HepG2 (cell line): ENCODE data around the gene SPP1. TPM values are rescaled to one million over a fixed set of nuclear protein-coding genes. Genes with fewer than 3 reads are reported as not detected.

Source experiments
- CREB1 ChIP-seq, 2 experiments: fragments of 450-650 bp in 1 of 2; IDR thresholded peaks; 2 replicates each; pipeline ENCODE4 v1.6.1; 2016 to 2017; ENCODE audit warnings: control low read depth in 1 of 2, mild to moderate bottlenecking in 1 of 2, missing compliant biosample characterization in 1 of 2, missing genetic modification characterization in 1 of 2
- FIP1L1 ChIP-seq: fragments of 200-400 bp; formaldehyde crosslinking; IDR thresholded peaks from 2 replicates; pipeline ENCODE4 v1.6.1; 2018; ENCODE audit warnings: low read depth, mild to moderate bottlenecking, low read length, moderate library complexity, borderline replicate concordance; ENCODE audit not compliant: insufficient read depth
- GMEB1 ChIP-seq: sonication (generic); formaldehyde crosslinking; IDR thresholded peaks from 2 replicates; pipeline ENCODE4 v1.5.1; 2020; ENCODE audit warnings: missing genetic modification reagents, mild to moderate bottlenecking, borderline replicate concordance
- HOXA7 ChIP-seq: sonication (generic); formaldehyde crosslinking; IDR thresholded peaks from 2 replicates; pipeline ENCODE4 v1.8.1; 2022; ENCODE audit warnings: mild to moderate bottlenecking, missing genetic modification reagents, moderate library complexity
- NFAT5 ChIP-seq: sonication (generic); formaldehyde crosslinking; IDR thresholded peaks from 2 replicates; pipeline ENCODE4 v1.4.0; 2020; ENCODE audit warnings: missing genetic modification reagents
- NFRKB ChIP-seq: fragments of 450-650 bp; IDR thresholded peaks from 2 replicates; pipeline ENCODE4 v1.6.1; 2017
- NR2F1 ChIP-seq, 2 experiments: fragments of 450-650 bp in 1 of 2; formaldehyde crosslinking in 1 of 2; IDR thresholded peaks; 2 replicates each; pipeline versions ENCODE4 v1.5.0 to v1.6.1; 2016 to 2020; ENCODE audit warnings: mild to moderate bottlenecking in 1 of 2, missing compliant biosample characterization in 1 of 2, missing genetic modification reagents in 1 of 2, moderate library complexity in 1 of 2
- POLR2AphosphoS2 ChIP-seq: IDR thresholded peaks from 2 replicates; pipeline ENCODE4 v1.6.1; 2011; ENCODE audit warnings: low read depth, low read length, improper control_type of control experiment
- SAP130 ChIP-seq: IDR thresholded peaks from 2 replicates; pipeline ENCODE4 v1.6.1; 2016; ENCODE audit warnings: low read depth
- SRSF4 ChIP-seq: fragments of 200-400 bp; formaldehyde crosslinking; IDR thresholded peaks from one replicate; pipeline ENCODE4 v1.6.1; 2018; ENCODE audit warnings: mild to moderate bottlenecking, low read depth, low read length, moderate library complexity; ENCODE audit not compliant: poor library complexity, severe bottlenecking
- TP53 ChIP-seq: sonication (generic); formaldehyde crosslinking; conservative IDR thresholded peaks from 2 replicates; pipeline ENCODE4 v1.4.0; 2020; ENCODE audit warnings: missing genetic modification reagents
- TSC22D2 ChIP-seq: sonication (generic); formaldehyde crosslinking; IDR thresholded peaks from 2 replicates; pipeline ENCODE4 v1.5.1; 2020; ENCODE audit warnings: missing genetic modification reagents, mild to moderate bottlenecking, borderline replicate concordance
- ZFP41 ChIP-seq: sonication (generic); formaldehyde crosslinking; IDR thresholded peaks from 2 replicates; pipeline ENCODE4 v1.4.0; 2020; ENCODE audit warnings: mild to moderate bottlenecking, missing genetic modification reagents, borderline replicate concordance
- ZFX ChIP-seq: sonication (generic); formaldehyde crosslinking; IDR thresholded peaks from 2 replicates; pipeline ENCODE4 v1.4.0; 2020; ENCODE audit warnings: mild to moderate bottlenecking, low read depth, missing genetic modification reagents, moderate library complexity
- ZMAT3 ChIP-seq: sonication (generic); formaldehyde crosslinking; conservative IDR thresholded peaks from 2 replicates; pipeline ENCODE4 v1.7.0; 2021; ENCODE audit warnings: missing genetic modification reagents
- ZMYM4 ChIP-seq: sonication (generic); formaldehyde crosslinking; IDR thresholded peaks from 2 replicates; pipeline ENCODE4 v1.8.1; 2023; ENCODE audit warnings: mild to moderate bottlenecking, missing genetic modification reagents
- ZNF136 ChIP-seq: sonication (generic); formaldehyde crosslinking; IDR thresholded peaks from 2 replicates; pipeline ENCODE4 v1.8.1; 2022; ENCODE audit warnings: low read depth, mild to moderate bottlenecking, moderate library complexity, missing genetic modification reagents
- ZNF33B ChIP-seq: sonication (generic); formaldehyde crosslinking; IDR thresholded peaks from 2 replicates; pipeline ENCODE4 v1.5.1; 2020; ENCODE audit warnings: mild to moderate bottlenecking, missing genetic modification reagents
- ZNF414 ChIP-seq: sonication (generic); formaldehyde crosslinking; IDR thresholded peaks from 2 replicates; pipeline ENCODE4 v1.5.0; 2020; ENCODE audit warnings: missing genetic modification reagents
- ZNF564 ChIP-seq: sonication (generic); formaldehyde crosslinking; IDR thresholded peaks from 2 replicates; pipeline ENCODE4 v1.8.1; 2023; ENCODE audit warnings: mild to moderate bottlenecking, missing genetic modification reagents
- ZNF703 ChIP-seq: sonication (generic); formaldehyde crosslinking; IDR thresholded peaks from 2 replicates; pipeline ENCODE4 v1.5.1; 2020; ENCODE audit warnings: missing genetic modification reagents, mild to moderate bottlenecking, moderate library complexity, borderline replicate concordance
- ZNF776 ChIP-seq: sonication (generic); formaldehyde crosslinking; IDR thresholded peaks from 2 replicates; pipeline ENCODE4 v1.4.0; 2020; ENCODE audit warnings: mild to moderate bottlenecking, missing genetic modification reagents
- polyA plus RNA-seq, 8 experiments: library from polyadenylated mRNA; depleted of rRNA in 3 of 8; stranded (reverse) in 7 of 8; unstranded in 1 of 8; fragments of >200 nt; fragmentation: Illumina TruSeq in 4 of 8; extraction: Trizol in 4 of 8; gene quantifications; 2 replicates each; pipeline versions ENCODE4 v1.2.1 to v1.2.3, GENCODE V29; 2011 to 2016; ENCODE audit warnings: low read depth in 4 of 8, missing spikeins in 1 of 8, mixed read lengths in 1 of 8; ENCODE audit not compliant: insufficient read depth in 1 of 8
- total RNA-seq, 5 experiments: library from RNA; depleted of rRNA; stranded (reverse); fragments of >200 nt; fragmentation: Illumina TruSeq; extraction: Trizol; gene quantifications; 2 replicates each; pipeline ENCODE4 v1.2.3, GENCODE V29; 2016; ENCODE audit warnings: low read depth in 1 of 5

The SPP1 gene
- total and polyA plus RNA-seq, 2 of the 13 experiments (the other 11 are each of a cell fraction or from before 2014, with no cell fraction given), result 682 to 788 TPM

GRCh38 chr4:87985097-87985886 is 9.8 kb downstream of the SPP1 start (continued):
- TF ChIP-seq CREB1 (IDR thresholded peaks at IDR 0.05) (no peak), CREB1 (CRISPR knock-in tag; IDR thresholded peaks at IDR 0.05) (no peak), ZNF776 (CRISPR knock-in tag) (no peak), ZFP41 (CRISPR knock-in tag) (no peak), SRSF4 (no peak), NFRKB (no peak), ZNF136 (CRISPR knock-in tag) (no peak), FIP1L1 (no peak), ZFX (CRISPR knock-in tag) (no peak), SAP130 (CRISPR knock-in tag) (peak; percentile 37; the same call in 1 of the 2 replicates), POLR2AphosphoS2 (no peak), ZNF33B (CRISPR knock-in tag) (no peak), HOXA7 (CRISPR knock-in tag) (no peak), NFAT5 (CRISPR knock-in tag) (no peak), ZMYM4 (CRISPR knock-in tag) (peak; percentile 48; the same call in 1 of the 2 replicates), ZNF564 (no peak), TSC22D2 (CRISPR knock-in tag) (no peak), TP53 (no peak), NR2F1 (CRISPR knock-in tag; IDR thresholded peaks at IDR 0.05) (no peak), ZNF414 (CRISPR knock-in tag) (no peak), GMEB1 (CRISPR knock-in tag) (no peak), ZMAT3 (CRISPR knock-in tag) (no peak), ZNF703 (CRISPR knock-in tag) (no peak)
